HepG2 (cell line): ENCODE data around the gene FGD4. TPM values are rescaled to one million over a fixed set of nuclear protein-coding genes. Genes with fewer than 3 reads are reported as not detected.

Experiments
- NKX3-1 ChIP-seq: sonication (generic); formaldehyde crosslinking; IDR thresholded peaks from 2 replicates; pipeline ENCODE4 v1.5.0; 2020; ENCODE audit warnings: missing genetic modification reagents
- PCBP2 ChIP-seq: fragments of 200-400 bp; formaldehyde crosslinking; optimal IDR thresholded peaks from 2 replicates; pipeline ENCODE3; 2018; ENCODE audit warnings: low read length, low read depth; ENCODE audit not compliant: poor library complexity, severe bottlenecking
- PPARG ChIP-seq: conservative IDR thresholded peaks from 2 replicates; pipeline ENCODE4 v1.6.1; 2016; ENCODE audit warnings: missing biosample characterization, missing genetic modification reagents
- ZNF232 ChIP-seq: sonication (generic); formaldehyde crosslinking; IDR thresholded peaks from 2 replicates; pipeline ENCODE4 v1.4.0; 2020; ENCODE audit warnings: missing genetic modification reagents, borderline replicate concordance
- ZNF33A ChIP-seq: sonication (generic); formaldehyde crosslinking; IDR thresholded peaks from 2 replicates; pipeline ENCODE4 v1.5.1; 2020; ENCODE audit warnings: missing genetic modification reagents, mild to moderate bottlenecking, moderate library complexity, borderline replicate concordance
- ZNF772 ChIP-seq: sonication (generic); formaldehyde crosslinking; IDR thresholded peaks from 2 replicates; pipeline ENCODE4 v1.5.0; 2020; ENCODE audit warnings: mild to moderate bottlenecking, missing genetic modification reagents
- ZSCAN12 ChIP-seq: sonication (generic); formaldehyde crosslinking; IDR thresholded peaks from 2 replicates; pipeline ENCODE4 v1.9.0; 2021; ENCODE audit warnings: mild to moderate bottlenecking, missing genetic modification reagents
- polyA plus RNA-seq, 8 experiments: library from polyadenylated mRNA; depleted of rRNA in 3 of 8; stranded (reverse) in 7 of 8; unstranded in 1 of 8; fragments of >200 nt; fragmentation: Illumina TruSeq in 4 of 8; extraction: Trizol in 4 of 8; gene quantifications; 2 replicates each; pipeline versions ENCODE4 v1.2.1 to v1.2.3, GENCODE V29; 2011 to 2016; ENCODE audit warnings: low read depth in 4 of 8, missing spikeins in 1 of 8, mixed read lengths in 1 of 8; ENCODE audit not compliant: insufficient read depth in 1 of 8
- total RNA-seq, 5 experiments: library from RNA; depleted of rRNA; stranded (reverse); fragments of >200 nt; fragmentation: Illumina TruSeq; extraction: Trizol; gene quantifications; 2 replicates each; pipeline ENCODE4 v1.2.3, GENCODE V29; 2016; ENCODE audit warnings: low read depth in 1 of 5
- TF ChIP-seq, protein P1 (sequence below): sonication (generic); IDR thresholded peaks from 2 replicates; pipeline ENCODE4 v1.6.1; 2016; ENCODE audit warnings: low read depth, borderline replicate concordance
- TF ChIP-seq, protein P2 (sequence below): sonication (generic); formaldehyde crosslinking; IDR thresholded peaks from 2 replicates; pipeline ENCODE4 v1.4.0; 2020; ENCODE audit warnings: missing genetic modification reagents
- TF ChIP-seq, protein P3 (sequence below): sonication (generic); formaldehyde crosslinking; IDR thresholded peaks from 2 replicates; pipeline ENCODE4 v1.4.0; 2020; ENCODE audit warnings: missing genetic modification reagents, borderline replicate concordance
- TF ChIP-seq, protein P4 (sequence below): sonication (generic); formaldehyde crosslinking; IDR thresholded peaks from 2 replicates; pipeline ENCODE4 v1.9.0; 2022; ENCODE audit warnings: missing genetic modification reagents, mild to moderate bottlenecking, borderline replicate concordance
- TF ChIP-seq, protein P5 (sequence below): sonication (generic); formaldehyde crosslinking; IDR thresholded peaks from 2 replicates; pipeline ENCODE4 v1.4.0; 2020; ENCODE audit warnings: missing genetic modification reagents, borderline replicate concordance

The FGD4 gene
- total and polyA plus RNA-seq, 2 of the 13 experiments (the other 11 are each of a cell fraction or from before 2014, with no cell fraction given) = 4.6 to 6.6 TPM

DNA sequence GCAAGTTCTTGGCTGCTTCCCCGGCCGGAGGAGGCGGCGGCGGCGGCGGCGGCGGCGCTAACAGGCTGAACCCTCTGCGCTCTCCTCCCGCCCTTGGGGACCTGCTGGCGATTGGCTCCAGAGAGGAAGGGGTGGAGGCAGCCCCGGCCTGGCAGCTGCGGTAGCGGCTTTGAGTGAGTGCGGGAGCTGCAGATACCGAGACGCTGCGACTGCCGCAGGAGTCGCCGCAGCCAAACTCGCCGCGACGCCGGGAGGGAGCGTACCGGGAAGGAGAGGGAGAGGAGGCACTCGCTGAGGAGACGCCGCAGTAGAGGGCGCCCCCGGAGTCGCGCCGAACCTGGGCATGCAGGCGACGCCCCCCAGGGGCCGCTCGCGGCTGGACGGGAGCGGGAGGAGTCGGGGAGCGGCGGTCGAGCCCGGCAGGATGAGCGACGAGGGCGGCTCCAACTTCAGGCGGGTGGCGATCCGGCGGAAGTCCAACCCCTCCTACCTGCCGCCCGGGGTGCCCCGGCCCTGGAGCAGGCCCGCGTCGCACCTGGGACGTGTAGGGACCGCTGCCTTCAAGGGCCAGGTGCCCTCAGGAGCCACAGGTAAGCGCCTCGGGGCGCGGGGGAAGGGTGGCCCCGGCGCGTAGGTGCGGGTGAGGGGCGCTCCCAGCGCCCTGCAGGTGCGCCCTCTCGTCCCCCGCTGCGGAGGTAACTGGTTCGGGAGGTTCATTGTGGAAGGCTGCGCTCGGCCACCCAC lies at the start of gene FGD4 (continued):
- TF ChIP-seq, protein P1, sequence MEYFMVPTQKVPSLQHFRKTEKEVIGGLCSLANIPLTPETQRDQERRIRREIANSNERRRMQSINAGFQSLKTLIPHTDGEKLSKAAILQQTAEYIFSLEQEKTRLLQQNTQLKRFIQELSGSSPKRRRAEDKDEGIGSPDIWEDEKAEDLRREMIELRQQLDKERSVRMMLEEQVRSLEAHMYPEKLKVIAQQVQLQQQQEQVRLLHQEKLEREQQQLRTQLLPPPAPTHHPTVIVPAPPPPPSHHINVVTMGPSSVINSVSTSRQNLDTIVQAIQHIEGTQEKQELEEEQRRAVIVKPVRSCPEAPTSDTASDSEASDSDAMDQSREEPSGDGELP = no peak
- TF ChIP-seq, protein P2, sequence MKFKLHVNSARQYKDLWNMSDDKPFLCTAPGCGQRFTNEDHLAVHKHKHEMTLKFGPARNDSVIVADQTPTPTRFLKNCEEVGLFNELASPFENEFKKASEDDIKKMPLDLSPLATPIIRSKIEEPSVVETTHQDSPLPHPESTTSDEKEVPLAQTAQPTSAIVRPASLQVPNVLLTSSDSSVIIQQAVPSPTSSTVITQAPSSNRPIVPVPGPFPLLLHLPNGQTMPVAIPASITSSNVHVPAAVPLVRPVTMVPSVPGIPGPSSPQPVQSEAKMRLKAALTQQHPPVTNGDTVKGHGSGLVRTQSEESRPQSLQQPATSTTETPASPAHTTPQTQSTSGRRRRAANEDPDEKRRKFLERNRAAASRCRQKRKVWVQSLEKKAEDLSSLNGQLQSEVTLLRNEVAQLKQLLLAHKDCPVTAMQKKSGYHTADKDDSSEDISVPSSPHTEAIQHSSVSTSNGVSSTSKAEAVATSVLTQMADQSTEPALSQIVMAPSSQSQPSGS (CRISPR knock-in tag) = peak; percentile 35; the same call in 1 of the 2 replicates
- TF ChIP-seq, protein P3, sequence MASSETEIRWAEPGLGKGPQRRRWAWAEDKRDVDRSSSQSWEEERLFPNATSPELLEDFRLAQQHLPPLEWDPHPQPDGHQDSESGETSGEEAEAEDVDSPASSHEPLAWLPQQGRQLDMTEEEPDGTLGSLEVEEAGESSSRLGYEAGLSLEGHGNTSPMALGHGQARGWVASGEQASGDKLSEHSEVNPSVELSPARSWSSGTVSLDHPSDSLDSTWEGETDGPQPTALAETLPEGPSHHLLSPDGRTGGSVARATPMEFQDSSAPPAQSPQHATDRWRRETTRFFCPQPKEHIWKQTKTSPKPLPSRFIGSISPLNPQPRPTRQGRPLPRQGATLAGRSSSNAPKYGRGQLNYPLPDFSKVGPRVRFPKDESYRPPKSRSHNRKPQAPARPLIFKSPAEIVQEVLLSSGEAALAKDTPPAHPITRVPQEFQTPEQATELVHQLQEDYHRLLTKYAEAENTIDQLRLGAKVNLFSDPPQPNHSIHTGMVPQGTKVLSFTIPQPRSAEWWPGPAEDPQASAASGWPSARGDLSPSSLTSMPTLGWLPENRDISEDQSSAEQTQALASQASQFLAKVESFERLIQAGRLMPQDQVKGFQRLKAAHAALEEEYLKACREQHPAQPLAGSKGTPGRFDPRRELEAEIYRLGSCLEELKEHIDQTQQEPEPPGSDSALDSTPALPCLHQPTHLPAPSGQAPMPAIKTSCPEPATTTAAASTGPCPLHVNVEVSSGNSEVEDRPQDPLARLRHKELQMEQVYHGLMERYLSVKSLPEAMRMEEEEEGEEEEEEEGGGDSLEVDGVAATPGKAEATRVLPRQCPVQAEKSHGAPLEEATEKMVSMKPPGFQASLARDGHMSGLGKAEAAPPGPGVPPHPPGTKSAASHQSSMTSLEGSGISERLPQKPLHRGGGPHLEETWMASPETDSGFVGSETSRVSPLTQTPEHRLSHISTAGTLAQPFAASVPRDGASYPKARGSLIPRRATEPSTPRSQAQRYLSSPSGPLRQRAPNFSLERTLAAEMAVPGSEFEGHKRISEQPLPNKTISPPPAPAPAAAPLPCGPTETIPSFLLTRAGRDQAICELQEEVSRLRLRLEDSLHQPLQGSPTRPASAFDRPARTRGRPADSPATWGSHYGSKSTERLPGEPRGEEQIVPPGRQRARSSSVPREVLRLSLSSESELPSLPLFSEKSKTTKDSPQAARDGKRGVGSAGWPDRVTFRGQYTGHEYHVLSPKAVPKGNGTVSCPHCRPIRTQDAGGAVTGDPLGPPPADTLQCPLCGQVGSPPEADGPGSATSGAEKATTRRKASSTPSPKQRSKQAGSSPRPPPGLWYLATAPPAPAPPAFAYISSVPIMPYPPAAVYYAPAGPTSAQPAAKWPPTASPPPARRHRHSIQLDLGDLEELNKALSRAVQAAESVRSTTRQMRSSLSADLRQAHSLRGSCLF = 0 out of 2 replicates have a peak, but pooled peaks have one; percentile 65
- TF ChIP-seq ZNF232 (no peak), ZNF33A (no peak), PCBP2 (no peak), ZNF772 (CRISPR knock-in tag) (no peak), NKX3-1 (CRISPR knock-in tag) (no peak), ZSCAN12 (CRISPR knock-in tag) (0 out of 2 replicates have a peak, but pooled peaks have one; percentile 31), PPARG (CRISPR knock-in tag) (0 out of 2 replicates have a peak, but pooled peaks have one; percentile 33)
- TF ChIP-seq, protein P4, sequence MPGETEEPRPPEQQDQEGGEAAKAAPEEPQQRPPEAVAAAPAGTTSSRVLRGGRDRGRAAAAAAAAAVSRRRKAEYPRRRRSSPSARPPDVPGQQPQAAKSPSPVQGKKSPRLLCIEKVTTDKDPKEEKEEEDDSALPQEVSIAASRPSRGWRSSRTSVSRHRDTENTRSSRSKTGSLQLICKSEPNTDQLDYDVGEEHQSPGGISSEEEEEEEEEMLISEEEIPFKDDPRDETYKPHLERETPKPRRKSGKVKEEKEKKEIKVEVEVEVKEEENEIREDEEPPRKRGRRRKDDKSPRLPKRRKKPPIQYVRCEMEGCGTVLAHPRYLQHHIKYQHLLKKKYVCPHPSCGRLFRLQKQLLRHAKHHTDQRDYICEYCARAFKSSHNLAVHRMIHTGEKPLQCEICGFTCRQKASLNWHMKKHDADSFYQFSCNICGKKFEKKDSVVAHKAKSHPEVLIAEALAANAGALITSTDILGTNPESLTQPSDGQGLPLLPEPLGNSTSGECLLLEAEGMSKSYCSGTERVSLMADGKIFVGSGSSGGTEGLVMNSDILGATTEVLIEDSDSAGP (CRISPR knock-in tag) = peak; percentile 87; the same call in 1 of the 2 replicates
- TF ChIP-seq, protein P5, sequence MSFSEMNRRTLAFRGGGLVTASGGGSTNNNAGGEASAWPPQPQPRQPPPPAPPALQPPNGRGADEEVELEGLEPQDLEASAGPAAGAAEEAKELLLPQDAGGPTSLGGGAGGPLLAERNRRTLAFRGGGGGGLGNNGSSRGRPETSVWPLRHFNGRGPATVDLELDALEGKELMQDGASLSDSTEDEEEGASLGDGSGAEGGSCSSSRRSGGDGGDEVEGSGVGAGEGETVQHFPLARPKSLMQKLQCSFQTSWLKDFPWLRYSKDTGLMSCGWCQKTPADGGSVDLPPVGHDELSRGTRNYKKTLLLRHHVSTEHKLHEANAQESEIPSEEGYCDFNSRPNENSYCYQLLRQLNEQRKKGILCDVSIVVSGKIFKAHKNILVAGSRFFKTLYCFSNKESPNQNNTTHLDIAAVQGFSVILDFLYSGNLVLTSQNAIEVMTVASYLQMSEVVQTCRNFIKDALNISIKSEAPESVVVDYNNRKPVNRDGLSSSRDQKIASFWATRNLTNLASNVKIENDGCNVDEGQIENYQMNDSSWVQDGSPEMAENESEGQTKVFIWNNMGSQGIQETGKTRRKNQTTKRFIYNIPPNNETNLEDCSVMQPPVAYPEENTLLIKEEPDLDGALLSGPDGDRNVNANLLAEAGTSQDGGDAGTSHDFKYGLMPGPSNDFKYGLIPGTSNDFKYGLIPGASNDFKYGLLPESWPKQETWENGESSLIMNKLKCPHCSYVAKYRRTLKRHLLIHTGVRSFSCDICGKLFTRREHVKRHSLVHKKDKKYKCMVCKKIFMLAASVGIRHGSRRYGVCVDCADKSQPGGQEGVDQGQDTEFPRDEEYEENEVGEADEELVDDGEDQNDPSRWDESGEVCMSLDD (CRISPR knock-in tag) = peak; percentile 75; the same call in 1 of the 2 replicates
